ENCODE measurements around the gene ASCC1. TPM values are rescaled to one million over a fixed set of nuclear protein-coding genes. Genes with fewer than 3 reads are reported as not detected.

ASCC1 gene
- total RNA-seq, 1 donor from 2014 or later, result 33.9 TPM

DNA sequence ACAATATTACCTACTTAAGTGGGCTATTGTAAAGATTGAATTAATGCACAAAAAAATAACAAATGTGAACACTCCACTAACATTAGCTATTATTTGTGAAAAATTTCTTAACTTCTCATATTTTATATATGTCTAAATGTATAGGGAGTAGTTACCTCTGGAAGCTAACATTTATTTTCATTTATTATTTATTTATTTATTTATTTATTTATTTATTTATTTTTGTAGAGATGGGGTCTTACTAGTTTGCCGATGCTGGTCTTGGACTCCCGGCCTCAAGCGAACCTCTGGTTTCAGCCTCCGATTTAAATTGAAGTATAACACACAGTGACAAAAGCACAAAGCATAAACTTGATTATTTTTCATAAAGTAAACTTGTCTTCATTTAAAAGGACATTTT is 122.6 kb downstream of the ASCC1 start:
- no peak for DNase-seq (ENCODE audit: low read depth)
- H3K27me3 Mint-ChIP-seq (ENCODE audit: low read depth, unreplicated experiment), result peaks cover 13% of the 10 kb centered on the region
- no peak overlapping the region for H3K4me3 Mint-ChIP-seq (ENCODE audit: unreplicated experiment)
- no peak overlapping the region for H3K4me3 ChIP-seq (ENCODE audit: insufficient read depth, low read depth, low read length)
- no peaks in the 10 kb centered on the region for H3K36me3 ChIP-seq (ENCODE audit: insufficient read depth, low read length)
- no peaks in the 10 kb centered on the region for H3K9me3 Mint-ChIP-seq (ENCODE audit: unreplicated experiment)
- H3K4me1 ChIP-seq (ENCODE audit: insufficient read depth, low read length), result peaks cover 24% of the 10 kb centered on the region
- H3K27ac Mint-ChIP-seq (ENCODE audit: unreplicated experiment), result no peak overlapping the region
- H2AFZ ChIP-seq (ENCODE audit: low read depth, low read length), result no peak overlapping the region
- no peak overlapping the region for H3K4me2 ChIP-seq (ENCODE audit: low read length)
- H3K9me3 ChIP-seq (ENCODE audit: insufficient read depth, low read depth, low read length), result no peaks in the 10 kb centered on the region
- H4K20me1 ChIP-seq (ENCODE audit: insufficient read depth, low read length), result peaks cover 14% of the 10 kb centered on the region
- no peak overlapping the region for H3K9ac ChIP-seq (ENCODE audit: low read length)
- H3K36me3 Mint-ChIP-seq (ENCODE audit: low read depth, unreplicated experiment), result no peaks in the 10 kb centered on the region
- H3K27me3 ChIP-seq (ENCODE audit: insufficient read depth, low read length), result peaks cover 31% of the 10 kb centered on the region
- FAIRE-seq, result no peak
- H3K4me1 Mint-ChIP-seq (ENCODE audit: low read depth, unreplicated experiment), result peaks cover 35% of the 10 kb centered on the region
- H3K79me2 ChIP-seq (ENCODE audit: insufficient read depth, low read length), result no peaks in the 10 kb centered on the region
- TF ChIP-seq, protein P1, sequence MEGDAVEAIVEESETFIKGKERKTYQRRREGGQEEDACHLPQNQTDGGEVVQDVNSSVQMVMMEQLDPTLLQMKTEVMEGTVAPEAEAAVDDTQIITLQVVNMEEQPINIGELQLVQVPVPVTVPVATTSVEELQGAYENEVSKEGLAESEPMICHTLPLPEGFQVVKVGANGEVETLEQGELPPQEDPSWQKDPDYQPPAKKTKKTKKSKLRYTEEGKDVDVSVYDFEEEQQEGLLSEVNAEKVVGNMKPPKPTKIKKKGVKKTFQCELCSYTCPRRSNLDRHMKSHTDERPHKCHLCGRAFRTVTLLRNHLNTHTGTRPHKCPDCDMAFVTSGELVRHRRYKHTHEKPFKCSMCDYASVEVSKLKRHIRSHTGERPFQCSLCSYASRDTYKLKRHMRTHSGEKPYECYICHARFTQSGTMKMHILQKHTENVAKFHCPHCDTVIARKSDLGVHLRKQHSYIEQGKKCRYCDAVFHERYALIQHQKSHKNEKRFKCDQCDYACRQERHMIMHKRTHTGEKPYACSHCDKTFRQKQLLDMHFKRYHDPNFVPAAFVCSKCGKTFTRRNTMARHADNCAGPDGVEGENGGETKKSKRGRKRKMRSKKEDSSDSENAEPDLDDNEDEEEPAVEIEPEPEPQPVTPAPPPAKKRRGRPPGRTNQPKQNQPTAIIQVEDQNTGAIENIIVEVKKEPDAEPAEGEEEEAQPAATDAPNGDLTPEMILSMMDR (IDR thresholded peaks at IDR 0.05; ENCODE audit: insufficient read depth, low read depth, low read length), result no peak
- TF ChIP-seq EZH2 (IDR thresholded peaks at IDR 0.05; ENCODE audit: insufficient read depth, low read length), result no peak
- H3K27ac ChIP-seq (ENCODE audit: low read depth, low read length), result no peak overlapping the region

DNA sequence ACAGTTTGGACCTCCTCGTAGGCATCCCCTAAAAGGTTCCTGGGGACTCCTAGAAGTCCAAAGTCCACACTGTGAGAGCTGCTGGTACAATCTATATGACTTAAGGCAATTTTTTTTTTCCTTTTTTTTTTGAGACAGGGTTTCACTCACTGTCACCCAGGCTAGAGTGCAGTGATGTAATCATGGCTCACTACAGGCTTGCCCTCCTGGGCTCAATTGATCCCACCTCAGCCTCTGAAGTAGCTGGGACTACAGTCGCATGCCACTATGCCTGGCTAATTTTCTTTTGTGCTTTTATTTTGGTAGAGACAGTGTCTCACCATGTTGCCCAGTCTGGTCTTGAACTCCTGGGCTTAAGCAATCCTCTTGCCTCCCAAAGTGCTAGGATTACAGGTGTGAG is 123.1 kb downstream of the ASCC1 start:
- FAIRE-seq (no peak), DNase-seq (ENCODE audit: low read depth) (no peak)
- H3K4me1 ChIP-seq (ENCODE audit: insufficient read depth, low read length), result peaks cover 23% of the 10 kb centered on the region
- H3K9me3 Mint-ChIP-seq (ENCODE audit: unreplicated experiment), result no peaks in the 10 kb centered on the region
- H3K36me3 ChIP-seq (ENCODE audit: insufficient read depth, low read length), result no peaks in the 10 kb centered on the region
- H4K20me1 ChIP-seq (ENCODE audit: insufficient read depth, low read length), result peaks cover 9% of the 10 kb centered on the region
- H2AFZ ChIP-seq (ENCODE audit: low read depth, low read length), result no peak overlapping the region
- no peak overlapping the region for H3K4me3 Mint-ChIP-seq (ENCODE audit: unreplicated experiment)
- H3K4me2 ChIP-seq (ENCODE audit: low read length), result no peak overlapping the region
- peaks cover 16% of the 10 kb centered on the region for H3K27me3 Mint-ChIP-seq (ENCODE audit: low read depth, unreplicated experiment)
- no peaks in the 10 kb centered on the region for H3K79me2 ChIP-seq (ENCODE audit: insufficient read depth, low read length)
- no peak overlapping the region for H3K9ac ChIP-seq (ENCODE audit: low read length)
- H3K27ac ChIP-seq (ENCODE audit: low read depth, low read length), result no peak overlapping the region
- no peak for TF ChIP-seq EZH2 (IDR thresholded peaks at IDR 0.05; ENCODE audit: insufficient read depth, low read length)
- TF ChIP-seq, protein P1 (IDR thresholded peaks at IDR 0.05; ENCODE audit: insufficient read depth, low read depth, low read length), result no peak
- H3K27ac Mint-ChIP-seq (ENCODE audit: unreplicated experiment), result no peak overlapping the region
- H3K4me1 Mint-ChIP-seq (ENCODE audit: low read depth, unreplicated experiment), result peaks cover 36% of the 10 kb centered on the region
- H3K27me3 ChIP-seq (ENCODE audit: insufficient read depth, low read length), result peaks cover 36% of the 10 kb centered on the region
- H3K36me3 Mint-ChIP-seq (ENCODE audit: low read depth, unreplicated experiment), result no peaks in the 10 kb centered on the region
- H3K9me3 ChIP-seq (ENCODE audit: insufficient read depth, low read depth, low read length), result no peaks in the 10 kb centered on the region
- no peak overlapping the region for H3K4me3 ChIP-seq (ENCODE audit: insufficient read depth, low read depth, low read length)

DNA sequence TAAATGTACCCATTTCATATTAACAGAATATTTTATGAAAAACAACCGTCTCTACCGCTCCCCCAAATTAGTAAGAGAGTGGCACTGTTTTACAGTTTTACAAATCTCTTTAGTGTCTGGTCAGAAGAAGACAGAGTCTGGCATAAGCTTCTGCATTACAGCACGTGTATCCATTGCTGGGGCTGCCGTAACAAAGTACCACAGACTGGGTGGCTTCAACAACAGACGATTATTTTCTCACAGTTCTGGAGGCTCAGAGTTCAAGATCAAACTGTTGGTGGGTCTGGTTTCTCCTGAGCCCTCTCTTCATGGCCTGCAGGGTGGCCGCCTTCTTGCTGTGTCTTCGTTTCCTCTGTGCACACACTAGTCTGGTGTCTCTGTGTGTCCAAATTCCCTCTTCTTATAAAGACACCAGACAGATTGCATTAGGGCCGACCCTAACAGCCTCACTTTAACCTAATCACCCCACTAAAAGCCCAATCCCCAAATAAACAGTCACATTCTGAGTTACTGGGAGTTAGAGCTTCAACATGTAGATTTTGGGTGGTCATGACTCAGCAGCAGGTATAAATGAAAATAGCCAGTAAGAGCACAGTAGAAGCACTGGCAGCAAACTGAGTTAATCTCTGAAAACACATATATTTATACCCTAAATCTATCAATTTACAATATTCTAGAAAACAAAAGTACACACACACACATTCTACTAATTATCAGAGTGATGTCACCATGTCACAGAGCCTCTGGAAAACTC is 123.7 kb downstream of the ASCC1 start:
- Histone ChIP-seq H3K9ac (ENCODE audit: low read length) (no peak overlapping the region), H3K4me1 (ENCODE audit: insufficient read depth, low read length) (peaks cover 20% of the 10 kb centered on the region), H3K4me2 (ENCODE audit: low read length) (no peak overlapping the region), H3K27me3 (ENCODE audit: insufficient read depth, low read length) (peaks cover 41% of the 10 kb centered on the region), H3K36me3 (ENCODE audit: insufficient read depth, low read length) (no peaks in the 10 kb centered on the region), H2AFZ (ENCODE audit: low read depth, low read length) (no peak overlapping the region), H3K79me2 (ENCODE audit: insufficient read depth, low read length) (no peaks in the 10 kb centered on the region), H3K27ac (ENCODE audit: low read depth, low read length) (no peak overlapping the region), H3K4me3 (ENCODE audit: insufficient read depth, low read depth, low read length) (no peak overlapping the region), H3K9me3 (ENCODE audit: insufficient read depth, low read depth, low read length) (no peaks in the 10 kb centered on the region), H4K20me1 (ENCODE audit: insufficient read depth, low read length) (peaks cover 8% of the 10 kb centered on the region)
- H3K4me3 Mint-ChIP-seq (ENCODE audit: unreplicated experiment), result no peak overlapping the region
- no peak overlapping the region for H3K27ac Mint-ChIP-seq (ENCODE audit: unreplicated experiment)
- no peaks in the 10 kb centered on the region for H3K9me3 Mint-ChIP-seq (ENCODE audit: unreplicated experiment)
- TF ChIP-seq, protein P1 (IDR thresholded peaks at IDR 0.05; ENCODE audit: insufficient read depth, low read depth, low read length), result no peak
- no peak for TF ChIP-seq EZH2 (IDR thresholded peaks at IDR 0.05; ENCODE audit: insufficient read depth, low read length)
- no peak for FAIRE-seq
- H3K27me3 Mint-ChIP-seq (ENCODE audit: low read depth, unreplicated experiment), result peaks cover 16% of the 10 kb centered on the region
- peaks cover 30% of the 10 kb centered on the region for H3K4me1 Mint-ChIP-seq (ENCODE audit: low read depth, unreplicated experiment)
- H3K36me3 Mint-ChIP-seq (ENCODE audit: low read depth, unreplicated experiment), result no peaks in the 10 kb centered on the region
- no peak for DNase-seq (ENCODE audit: low read depth)
